HG03135 (cell line): ENCODE data around the gene RMC1.
"Not testable (repeated sequence)": the region's sequence is repeated elsewhere in the genome, so short reads cannot be mapped to it uniquely, and the experiment has no call there.

ENCODE experiments used
- ATAC-seq: cut with Tn5 transposase; IDR thresholded peaks from one replicate; pipeline ENCODE4 v1.9.1; 2021; ENCODE audit warnings: mild to moderate bottlenecking, moderate library complexity; ENCODE audit not compliant: unreplicated experiment

The RMC1 gene

DNA sequence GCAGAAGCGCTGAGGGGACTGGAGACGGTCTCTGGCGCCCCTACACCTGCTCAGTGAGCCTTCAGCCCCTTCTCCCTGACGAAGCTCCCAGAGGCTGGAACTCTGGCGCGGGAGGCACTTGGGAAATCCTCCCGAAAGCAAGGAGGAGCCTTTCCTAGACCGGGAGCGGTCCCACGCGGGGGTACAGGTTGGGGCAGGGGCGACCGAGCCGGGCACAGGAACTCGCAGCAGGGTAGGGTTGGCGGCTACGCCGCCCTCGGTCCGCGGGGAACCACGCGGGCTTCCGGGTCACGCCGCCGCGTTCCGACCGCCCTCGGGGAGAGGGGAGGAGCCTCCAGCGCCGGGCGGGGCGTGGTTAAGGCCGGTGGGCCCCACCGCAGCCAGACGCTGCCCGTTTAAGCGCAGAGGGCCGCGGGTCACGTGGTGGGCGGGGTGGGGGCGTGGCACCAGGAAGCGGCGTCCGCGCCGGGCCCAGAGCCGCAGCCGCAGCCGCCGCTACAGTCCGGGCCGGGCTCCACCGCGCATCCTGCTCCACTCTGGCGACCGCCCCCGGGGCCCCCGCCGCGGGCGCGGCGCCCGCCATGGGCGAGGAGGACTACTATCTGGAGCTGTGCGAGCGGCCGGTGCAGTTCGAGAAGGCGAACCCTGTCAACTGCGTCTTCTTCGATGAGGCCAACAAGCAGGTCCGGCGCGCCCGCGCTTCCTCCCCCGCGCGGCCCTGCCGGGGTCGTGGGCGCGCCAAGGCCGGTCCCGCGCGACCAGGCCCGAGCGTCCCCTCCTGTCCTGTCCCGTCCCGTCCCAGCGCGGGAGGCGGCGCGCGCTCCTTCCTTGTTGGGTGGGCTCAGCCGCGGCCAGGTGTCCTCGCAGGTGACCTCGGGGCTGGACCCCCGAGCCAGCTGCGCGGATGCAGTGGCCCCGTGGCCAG is at the start of gene RMC1:
RMC1 (plus strand) TSS at position 474 of the 925 bp plus-strand sequence; CDS start at position 582, 108 bp downstream.
- ATAC-seq = peak; percentile 74

DNA sequence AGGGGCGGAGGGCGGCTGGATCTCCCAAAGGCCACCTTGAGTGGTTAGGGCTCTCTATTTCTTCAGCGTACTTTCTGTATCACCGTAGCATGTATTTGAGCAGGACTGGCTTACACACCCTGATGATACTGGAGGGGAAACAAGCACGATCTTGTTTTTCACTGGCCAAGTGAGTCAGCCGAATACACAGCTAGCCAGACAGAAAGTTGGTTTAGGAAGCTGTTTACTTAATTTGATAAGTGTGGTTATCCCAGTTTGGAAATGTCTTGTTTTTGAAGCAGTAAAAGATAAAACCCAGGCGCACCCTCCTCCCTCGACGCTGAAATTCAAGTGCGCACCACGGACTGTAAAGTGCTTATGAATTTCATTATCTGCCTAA is 49.6 kb upstream of the RMC1 start:
- peak; percentile 8 for ATAC-seq

- no peak for ATAC-seq
These were observed 46.5 kb upstream of the RMC1 start for GRCh38 chr18:23456835-23457234.

DNA sequence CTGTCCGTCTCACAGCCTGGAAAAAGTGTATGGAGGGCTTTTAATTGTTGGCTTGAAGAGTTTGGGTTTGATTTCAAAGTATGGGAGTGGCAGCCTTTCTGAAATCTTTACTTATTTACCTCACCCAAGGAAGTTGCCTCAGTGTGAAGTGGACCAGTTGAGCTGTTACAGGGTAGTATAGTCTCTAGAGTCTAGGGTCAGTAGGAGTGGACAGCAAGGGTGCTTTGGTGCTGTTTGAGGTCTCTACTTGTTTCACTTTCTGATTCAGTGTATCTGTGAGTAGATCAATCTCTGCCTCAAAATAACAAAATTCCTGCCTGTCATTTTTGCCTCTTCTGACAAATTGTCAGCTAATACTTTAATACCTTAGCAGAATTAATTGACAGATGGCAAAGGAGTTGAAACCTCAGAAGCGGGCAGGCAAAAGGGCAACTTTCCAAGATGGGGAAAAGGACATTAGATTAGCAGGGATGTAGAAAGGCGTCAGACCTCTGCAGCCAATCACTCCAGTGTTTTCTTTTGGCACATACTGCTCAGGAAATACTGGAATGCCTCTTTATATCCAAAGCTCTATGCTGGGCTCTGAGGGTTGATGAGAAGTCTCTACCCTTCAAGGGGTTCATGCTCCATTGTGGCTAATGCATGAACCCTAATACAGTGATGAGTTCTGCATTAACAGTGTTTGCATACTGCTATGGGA is 44.3 kb upstream of the RMC1 start:
- no peak for ATAC-seq

DNA sequence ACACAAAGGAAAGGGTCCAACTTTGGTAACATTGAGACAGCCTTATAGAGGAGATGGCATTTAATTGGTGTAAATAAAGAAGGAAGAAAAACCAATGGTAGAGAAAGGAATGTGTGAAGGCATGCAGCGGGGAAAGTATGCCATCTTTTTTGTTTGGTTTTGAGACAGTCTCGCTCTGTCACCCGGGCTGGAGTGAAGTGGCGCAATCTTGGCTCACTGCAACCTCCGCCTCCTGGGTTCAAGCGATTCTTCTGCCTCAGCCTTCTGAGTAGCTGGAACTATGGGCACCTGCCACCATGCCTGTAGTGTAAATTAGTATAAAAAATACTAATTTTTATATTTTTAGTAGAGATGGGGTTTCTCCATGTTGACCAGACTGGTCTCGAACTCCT is 43.8 kb upstream of the RMC1 start:
- ATAC-seq = no peak

DNA sequence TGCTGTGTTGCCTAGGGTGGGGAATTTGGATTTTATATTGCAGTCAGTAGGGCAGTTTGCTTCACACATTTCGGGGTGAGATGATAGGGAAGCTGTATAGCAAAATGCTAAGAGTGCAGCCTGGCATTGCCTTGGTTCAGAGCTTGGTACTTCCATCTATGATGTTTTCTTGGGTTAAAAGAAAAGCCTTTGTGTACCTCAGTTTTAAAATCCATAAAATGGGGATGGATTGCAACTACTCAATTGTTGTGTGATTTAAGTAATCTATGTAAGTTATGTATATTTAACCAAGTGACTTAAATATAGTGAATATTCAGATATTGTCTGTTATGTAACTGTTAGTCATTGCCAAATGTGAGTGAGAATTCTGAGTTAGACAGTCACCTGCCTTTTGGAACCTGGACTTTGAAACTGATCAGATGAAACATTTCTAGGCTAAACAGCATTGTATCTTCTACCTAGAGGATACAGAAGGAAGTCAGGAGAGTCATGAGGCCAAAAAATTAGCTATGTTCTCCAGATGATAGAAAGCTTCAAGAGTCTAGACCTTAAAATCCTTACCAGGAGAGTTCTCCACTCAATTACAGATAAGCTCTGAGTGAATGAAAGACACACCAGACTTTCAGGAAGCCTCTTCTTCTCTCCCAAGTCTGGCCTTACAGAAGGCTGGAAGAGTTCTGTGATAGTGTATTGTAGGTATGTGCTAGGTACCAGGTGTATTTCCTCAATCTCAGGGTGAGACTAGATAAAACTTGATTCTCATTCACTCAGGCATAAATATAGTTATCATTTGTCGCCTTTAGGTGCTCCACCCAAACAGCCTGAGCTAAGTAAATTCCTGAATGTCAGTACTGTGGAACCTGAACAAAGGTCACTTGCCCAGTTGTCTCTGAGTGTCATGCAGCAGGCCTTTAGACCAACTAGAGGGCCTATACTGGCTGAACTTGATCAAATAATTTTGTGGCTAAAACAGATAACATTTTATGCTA is 42.7 kb upstream of the RMC1 start:
- ATAC-seq = no peak

- no peak for ATAC-seq
These were observed 40.4 kb upstream of the RMC1 start for GRCh38 chr18:23462876-23463275.

DNA sequence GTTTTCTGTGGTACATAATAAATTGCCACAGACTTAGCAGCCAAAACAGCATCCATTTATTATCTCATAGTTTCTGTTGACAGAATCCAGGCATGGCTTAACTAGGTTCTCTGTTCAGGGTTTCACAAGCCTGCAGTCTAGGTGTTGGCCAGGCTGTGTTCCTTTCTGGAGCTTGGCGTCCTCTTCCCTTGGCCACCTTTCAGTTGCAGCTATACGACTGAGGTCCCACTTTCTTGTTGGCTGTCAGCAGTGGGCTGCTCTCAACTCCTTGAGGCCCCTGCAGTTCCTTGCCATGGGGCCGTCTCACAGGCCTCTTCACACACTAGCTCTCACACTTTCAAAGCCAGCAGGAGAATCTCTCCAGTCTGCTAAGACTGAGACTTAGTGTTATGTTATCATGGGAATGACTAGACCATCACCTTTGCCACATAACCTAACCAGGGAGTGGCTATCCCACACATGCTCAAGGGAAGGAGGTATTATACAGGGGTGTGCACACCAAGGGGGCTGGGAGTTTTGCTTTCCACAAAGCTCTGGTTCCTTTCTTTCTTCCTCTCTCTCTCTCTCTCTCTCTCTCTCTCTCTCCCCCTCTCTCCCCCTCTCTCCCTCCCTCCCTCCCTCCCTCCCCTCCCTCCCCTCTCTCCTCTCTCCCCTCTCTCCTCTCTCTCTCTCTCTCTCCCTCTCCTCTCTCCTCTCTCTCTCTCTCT is 34.4 kb upstream of the RMC1 start:
- no peak for ATAC-seq

DNA sequence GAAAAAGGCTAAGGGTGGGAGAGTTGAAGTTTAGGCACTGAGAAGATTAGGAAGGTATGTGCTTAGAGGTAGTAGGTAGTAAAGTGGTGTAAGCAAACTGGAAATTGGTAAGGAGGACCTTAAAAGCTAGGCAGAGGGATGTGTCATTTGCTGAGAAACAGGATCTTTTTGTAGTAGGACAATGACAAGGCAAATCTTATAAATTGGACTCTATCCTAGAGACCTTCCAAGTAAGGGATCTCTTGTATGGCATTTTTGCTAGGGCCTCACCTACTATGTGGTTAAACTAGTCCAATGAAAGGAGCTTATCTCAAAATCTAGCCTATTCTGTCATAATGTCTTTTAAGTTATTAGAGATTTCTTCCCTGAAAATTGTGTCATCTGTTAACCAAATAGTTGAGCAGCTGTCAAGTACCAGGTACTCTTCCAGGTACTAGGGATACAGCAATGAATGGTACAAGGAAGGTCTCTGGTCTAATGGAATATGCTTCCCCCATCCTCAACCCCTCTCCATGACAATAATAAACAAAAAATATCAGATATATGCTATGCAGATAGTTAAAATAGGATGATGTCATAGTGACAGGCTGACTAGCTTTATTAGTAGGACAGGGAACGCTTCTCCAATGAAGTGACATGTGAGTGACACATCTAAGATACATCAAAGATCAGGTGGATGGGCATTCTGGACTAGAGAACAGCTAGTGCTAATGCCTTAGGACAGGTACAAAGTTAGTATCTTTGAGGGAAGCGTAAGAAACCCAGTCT is 32.5 kb upstream of the RMC1 start:
- ATAC-seq = no peak

DNA sequence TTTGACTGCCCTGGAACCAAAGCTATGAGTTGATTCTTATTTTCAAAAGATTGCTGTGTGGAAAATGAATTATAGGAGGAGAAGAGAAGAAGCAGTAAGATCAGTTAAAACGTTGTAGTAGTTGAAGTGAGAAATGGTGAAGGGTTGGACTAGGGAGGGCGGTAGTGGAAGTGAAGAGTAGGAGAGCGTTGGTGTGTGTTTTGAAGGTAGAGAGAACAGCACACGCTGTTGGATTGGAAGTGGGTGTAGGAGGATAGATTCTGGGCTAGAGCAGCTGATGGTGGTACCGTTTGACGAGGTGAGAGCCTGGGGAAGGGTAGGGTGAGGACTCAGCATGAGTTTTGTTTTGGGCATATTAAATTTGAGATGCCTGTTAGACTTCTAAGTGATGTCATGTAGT is 31.8 kb upstream of the RMC1 start:
- ATAC-seq = no peak

GRCh38 chr18:23479829-23480505 is 23.3 kb upstream of the RMC1 start:
- ATAC-seq = no peak

- no peak for ATAC-seq
These were observed 18.6 kb upstream of the RMC1 start for GRCh38 chr18:23484561-23485182.

DNA sequence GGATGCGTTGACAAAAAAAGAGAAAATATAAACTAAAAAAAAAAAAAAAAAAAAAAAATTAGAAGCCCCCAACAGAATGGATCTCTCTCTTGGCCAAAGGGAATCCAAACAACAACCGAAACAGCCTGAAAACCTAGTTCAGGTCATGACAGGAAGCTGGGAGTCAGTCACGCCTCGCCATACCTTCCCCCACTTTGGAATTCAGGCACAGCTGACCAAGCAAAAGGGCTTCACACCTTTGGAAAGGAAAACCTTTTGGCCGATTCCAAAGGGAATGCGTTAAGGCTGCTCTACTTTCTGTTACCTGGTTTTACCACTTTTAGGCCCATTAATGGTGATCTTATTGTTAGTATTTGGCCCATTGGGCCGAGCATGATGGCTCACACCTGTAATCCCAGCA is 17.9 kb upstream of the RMC1 start:
- no peak for ATAC-seq

- peak; percentile 75 for ATAC-seq
These were observed 15.4 kb upstream of the RMC1 start for GRCh38 chr18:23487738-23488570.

DNA sequence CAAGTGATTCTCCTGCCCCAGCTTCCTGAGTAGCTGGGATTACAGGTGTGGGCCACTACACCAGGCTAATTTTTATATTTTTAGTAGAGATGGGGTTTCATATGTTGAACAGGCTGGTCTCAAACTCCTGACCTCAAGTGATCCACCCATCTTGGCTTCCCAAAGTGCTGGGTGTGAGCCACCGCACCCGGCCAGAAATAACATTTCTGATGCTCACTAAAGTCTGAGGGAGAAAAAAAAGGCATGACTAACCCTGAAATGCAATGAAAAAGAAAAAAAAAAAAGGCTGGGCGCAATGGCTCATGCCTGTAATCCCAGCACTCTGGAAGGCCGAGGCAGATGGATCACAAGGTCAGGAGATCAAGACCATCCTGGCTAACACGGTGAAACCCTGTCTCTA is 13.7 kb upstream of the RMC1 start:
- ATAC-seq = not testable (repeated sequence)

- no peak for ATAC-seq
These were observed 9.7 kb upstream of the RMC1 start for GRCh38 chr18:23493654-23494053.

DNA sequence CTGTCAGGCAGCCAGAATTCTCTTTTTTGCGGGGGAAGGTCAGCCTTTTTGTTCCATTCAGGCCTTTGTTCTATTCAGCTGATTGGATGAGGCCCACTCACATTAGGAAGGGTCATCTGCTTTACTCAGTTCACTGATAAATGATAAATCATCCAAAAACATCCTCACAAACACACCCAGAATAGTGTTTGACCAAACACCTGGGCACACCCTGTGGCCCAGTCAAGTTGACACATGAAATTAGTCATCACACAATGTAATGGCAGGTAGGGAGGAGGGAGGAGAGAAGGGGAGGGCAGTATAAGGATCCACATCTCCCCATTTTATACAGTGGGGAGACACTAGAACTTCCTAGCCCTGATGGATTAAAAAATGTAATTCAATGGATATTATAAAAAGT is 8.3 kb upstream of the RMC1 start:
- no peak for ATAC-seq
